ENCODE results near the gene MSTO1. TPM values are rescaled to one million over a fixed set of nuclear protein-coding genes. Genes with fewer than 3 reads are reported as not detected.

The MSTO1 gene
- total and polyA plus RNA-seq, 2 of the 4 experiments (the other 2 are of a cell fraction), result 21.7 to 38.3 TPM

DNA sequence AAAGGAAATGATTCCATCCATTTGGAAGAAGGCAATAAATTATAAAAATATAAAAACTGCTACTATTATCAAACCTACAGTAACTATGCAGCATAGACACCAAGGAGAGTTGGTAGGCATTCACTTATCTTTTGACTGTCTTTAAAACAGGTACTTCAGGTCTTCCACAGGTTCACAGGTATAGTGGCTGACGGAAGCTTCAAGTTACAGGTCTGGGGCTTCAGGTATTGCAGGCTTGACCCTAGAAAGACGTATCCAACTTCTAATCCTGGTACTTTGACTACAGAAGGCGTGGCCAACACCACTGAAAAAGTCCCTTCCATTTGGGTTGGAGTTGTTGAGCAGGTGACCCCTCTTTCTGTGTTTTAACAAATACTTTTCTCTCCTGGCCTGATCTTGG is 42.9 kb downstream of the MSTO1 start (continued):
- TF ChIP-seq MAFK (IDR thresholded peaks at IDR 0.05; ENCODE audit: low read depth, low read length) (no peak), RFX5 (IDR thresholded peaks at IDR 0.05; ENCODE audit: low read depth, low read length) (no peak), MXI1 (IDR thresholded peaks at IDR 0.05; ENCODE audit: borderline replicate concordance, low read depth, low read length) (no peak)

DNA sequence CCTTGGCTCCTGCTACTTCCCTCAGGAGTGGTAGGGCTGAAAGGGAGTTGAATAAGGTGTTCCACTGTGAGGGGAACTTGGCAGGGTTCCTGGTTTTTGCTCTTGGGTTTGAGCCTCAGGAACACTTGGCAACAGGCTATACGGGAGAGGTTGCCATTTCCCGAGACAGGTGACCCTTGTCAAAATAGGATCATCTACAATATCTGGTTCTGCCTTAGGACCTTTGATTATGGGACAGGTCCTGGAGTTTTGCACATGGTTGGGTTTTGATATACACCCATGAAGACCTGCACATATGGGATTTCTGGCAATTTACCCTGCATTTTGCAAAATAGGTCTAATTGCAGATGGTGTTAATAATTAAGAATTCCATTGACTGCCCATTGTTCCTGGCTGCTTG is 47.4 kb downstream of the MSTO1 start:
- Histone ChIP-seq H2BK15ac (ENCODE audit: low read depth, low read length) (no peak overlapping the region), H3K18ac (ENCODE audit: low read depth, low read length) (no peak overlapping the region), H3K4ac (ENCODE audit: low read depth, low read length) (no peak overlapping the region), H4K8ac (ENCODE audit: low read depth in 2 of 2, low read length in 2 of 2) (no peak overlapping the region), H3K27ac (ENCODE audit: insufficient read depth, low read length) (no peak overlapping the region), H3K9me3 (ENCODE audit: control insufficient read depth, insufficient read depth, low read length) (no peaks in the 10 kb centered on the region), H4K5ac (ENCODE audit: low read depth, low read length) (no peak overlapping the region), H3K9ac (ENCODE audit: low read depth, low read length) (no peak overlapping the region), H3K4me3 (ENCODE audit: insufficient read depth, low read depth, low read length) (no peak overlapping the region), H2AFZ (replicated peaks; ENCODE audit: low read length, poor library complexity) (no peak overlapping the region), H3K14ac (replicated peaks; ENCODE audit: low read depth, low read length) (no peak overlapping the region), H2BK120ac (ENCODE audit: low read depth, low read length) (no peak overlapping the region), H3K56ac (ENCODE audit: extremely low read depth, insufficient read depth, low read length) (no peak overlapping the region), H4K20me1 (ENCODE audit: insufficient read depth, low read length) (peaks cover 2% of the 10 kb centered on the region; the same call in 1 of the 2 replicates), H3K9me1 (ENCODE audit: insufficient read depth, low read length) (peaks cover 4% of the 10 kb centered on the region; the same call in 1 of the 2 replicates), H3K79me1 (ENCODE audit: low read depth in 1 of 2, low read length in 2 of 2) (peaks cover 0 to under 1% of the 10 kb centered on the region in 2 experiments; a peak in 1 of 4 replicates), H2BK20ac (ENCODE audit: low read depth, low read length) (no peak overlapping the region), H3K23ac (ENCODE audit: low read depth, low read length) (no peak overlapping the region), H2AK5ac (ENCODE audit: low read depth, low read length) (no peak overlapping the region), H3K27me3 (ENCODE audit: control insufficient read depth, insufficient read depth, low read length) (no peaks in the 10 kb centered on the region), H3K4me1 (ENCODE audit: control insufficient read depth, insufficient read depth, low read length) (no peaks in the 10 kb centered on the region), H4K91ac (ENCODE audit: insufficient read depth, low read depth, low read length) (no peak overlapping the region), H2AK9ac (replicated peaks; ENCODE audit: low read depth, low read length, poor library complexity) (no peak overlapping the region), H3K36me3 (ENCODE audit: control insufficient read depth, insufficient read depth, low read length) (peaks cover 29% of the 10 kb centered on the region), H2BK5ac (ENCODE audit: low read depth, low read length, poor library complexity, severe bottlenecking) (no peak overlapping the region), H3K4me2 (ENCODE audit: low read depth, low read length) (no peak overlapping the region)
- no TSS peak for BruUV-seq (replicated peaks)
- WGBS, 2 experiments (ENCODE audit: extremely low coverage in 2 of 2, insufficient read length in 1 of 2), result no CpG with 5 or more reads among the region's 2 CpGs
- intact Hi-C loops (cut with micrococcal nuclease) (no loop called here), in situ Hi-C loops (cut with MboI; ENCODE audit: low sequenced_read_pairs) (no loop called here), dilution Hi-C loops (cut with HindIII; ENCODE audit: low sequenced_read_pairs, unreplicated experiment) (no loop called here)
- CTCF ChIA-PET, result no interaction called here
- ATAC-seq (ENCODE audit: low read depth), result no peak
- DNase-seq, result no peak
- POLR2A ChIA-PET (ENCODE audit: unreplicated experiment), result no interaction called here
- no peak for TF ChIP-seq CEBPB (IDR thresholded peaks at IDR 0.05; ENCODE audit: low read depth, low read length)
- no peak for TF ChIP-seq MXI1 (IDR thresholded peaks at IDR 0.05; ENCODE audit: borderline replicate concordance, low read depth, low read length)
- TF ChIP-seq RFX5 (IDR thresholded peaks at IDR 0.05; ENCODE audit: low read depth, low read length), result no peak
- TF ChIP-seq POLR2A (IDR thresholded peaks at IDR 0.05; ENCODE audit: low read depth, low read length), result no peak
- no peak for TF ChIP-seq MAZ (IDR thresholded peaks at IDR 0.05; ENCODE audit: borderline replicate concordance, low read depth, low read length)
- TF ChIP-seq RAD21 (IDR thresholded peaks at IDR 0.05; ENCODE audit: low read length), result no peak
- TF ChIP-seq SMC3 (IDR thresholded peaks at IDR 0.05; ENCODE audit: low read depth, low read length), result no peak
- TF ChIP-seq, protein P1, sequence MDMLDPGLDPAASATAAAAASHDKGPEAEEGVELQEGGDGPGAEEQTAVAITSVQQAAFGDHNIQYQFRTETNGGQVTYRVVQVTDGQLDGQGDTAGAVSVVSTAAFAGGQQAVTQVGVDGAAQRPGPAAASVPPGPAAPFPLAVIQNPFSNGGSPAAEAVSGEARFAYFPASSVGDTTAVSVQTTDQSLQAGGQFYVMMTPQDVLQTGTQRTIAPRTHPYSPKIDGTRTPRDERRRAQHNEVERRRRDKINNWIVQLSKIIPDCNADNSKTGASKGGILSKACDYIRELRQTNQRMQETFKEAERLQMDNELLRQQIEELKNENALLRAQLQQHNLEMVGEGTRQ (IDR thresholded peaks at IDR 0.05; ENCODE audit: low read depth, low read length), result no peak
- TF ChIP-seq FOS (IDR thresholded peaks at IDR 0.05; ENCODE audit: low read depth, low read length), result no peak
- TF ChIP-seq RCOR1 (IDR thresholded peaks at IDR 0.05; ENCODE audit: insufficient replicate concordance, low read length), result no peak
- TF ChIP-seq, protein P2, sequence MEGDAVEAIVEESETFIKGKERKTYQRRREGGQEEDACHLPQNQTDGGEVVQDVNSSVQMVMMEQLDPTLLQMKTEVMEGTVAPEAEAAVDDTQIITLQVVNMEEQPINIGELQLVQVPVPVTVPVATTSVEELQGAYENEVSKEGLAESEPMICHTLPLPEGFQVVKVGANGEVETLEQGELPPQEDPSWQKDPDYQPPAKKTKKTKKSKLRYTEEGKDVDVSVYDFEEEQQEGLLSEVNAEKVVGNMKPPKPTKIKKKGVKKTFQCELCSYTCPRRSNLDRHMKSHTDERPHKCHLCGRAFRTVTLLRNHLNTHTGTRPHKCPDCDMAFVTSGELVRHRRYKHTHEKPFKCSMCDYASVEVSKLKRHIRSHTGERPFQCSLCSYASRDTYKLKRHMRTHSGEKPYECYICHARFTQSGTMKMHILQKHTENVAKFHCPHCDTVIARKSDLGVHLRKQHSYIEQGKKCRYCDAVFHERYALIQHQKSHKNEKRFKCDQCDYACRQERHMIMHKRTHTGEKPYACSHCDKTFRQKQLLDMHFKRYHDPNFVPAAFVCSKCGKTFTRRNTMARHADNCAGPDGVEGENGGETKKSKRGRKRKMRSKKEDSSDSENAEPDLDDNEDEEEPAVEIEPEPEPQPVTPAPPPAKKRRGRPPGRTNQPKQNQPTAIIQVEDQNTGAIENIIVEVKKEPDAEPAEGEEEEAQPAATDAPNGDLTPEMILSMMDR (conservative IDR thresholded peaks at IDR 0.05; ENCODE audit: low read depth, low read length), result no peak
- TF ChIP-seq NFE2L2 (IDR thresholded peaks at IDR 0.05; ENCODE audit: low read depth, low read length), result no peak
- no peak for TF ChIP-seq CHD1 (IDR thresholded peaks at IDR 0.05; ENCODE audit: low read depth, low read length)
- TF ChIP-seq, protein P3, sequence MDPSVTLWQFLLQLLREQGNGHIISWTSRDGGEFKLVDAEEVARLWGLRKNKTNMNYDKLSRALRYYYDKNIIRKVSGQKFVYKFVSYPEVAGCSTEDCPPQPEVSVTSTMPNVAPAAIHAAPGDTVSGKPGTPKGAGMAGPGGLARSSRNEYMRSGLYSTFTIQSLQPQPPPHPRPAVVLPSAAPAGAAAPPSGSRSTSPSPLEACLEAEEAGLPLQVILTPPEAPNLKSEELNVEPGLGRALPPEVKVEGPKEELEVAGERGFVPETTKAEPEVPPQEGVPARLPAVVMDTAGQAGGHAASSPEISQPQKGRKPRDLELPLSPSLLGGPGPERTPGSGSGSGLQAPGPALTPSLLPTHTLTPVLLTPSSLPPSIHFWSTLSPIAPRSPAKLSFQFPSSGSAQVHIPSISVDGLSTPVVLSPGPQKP (IDR thresholded peaks at IDR 0.05; ENCODE audit: borderline replicate concordance, low read depth, low read length), result no peak

Measured in IMR-90 (cell line).